HPDE6-E6E7 (cell line): ENCODE results near the gene FGF11.

ENCODE experiments used
- DNase-seq: peaks from one replicate; pipeline ENCODE4 v3.0.0; 2011; ENCODE audit warnings: missing footprints; ENCODE audit errors: extremely low spot score

Gene FGF11

GRCh38 chr17:7408252-7408727 lies 31.0 kb upstream of the FGF11 start:
- DNase-seq = no peak

GRCh38 chr17:7408863-7409262 lies 30.4 kb upstream of the FGF11 start:
- DNase-seq = no peak

GRCh38 chr17:7409716-7410115 lies 29.6 kb upstream of the FGF11 start:
- no peak for DNase-seq

GRCh38 chr17:7410634-7411426 lies 28.5 kb upstream of the FGF11 start:
- DNase-seq = no peak

- no peak for DNase-seq
Measured at GRCh38 chr17:7411427-7411750, 27.9 kb upstream of the FGF11 start.

- no peak for DNase-seq
Measured at GRCh38 chr17:7413346-7413985, 25.8 kb upstream of the FGF11 start.

GRCh38 chr17:7414837-7415236 lies 24.5 kb upstream of the FGF11 start:
- no peak for DNase-seq

GRCh38 chr17:7415784-7416183 lies 23.5 kb upstream of the FGF11 start:
- no peak for DNase-seq

- DNase-seq = no peak
Measured at GRCh38 chr17:7416323-7416722, 23.0 kb upstream of the FGF11 start.

GRCh38 chr17:7417056-7417655 lies 22.2 kb upstream of the FGF11 start:
- no peak for DNase-seq

GRCh38 chr17:7418472-7419152 lies 20.7 kb upstream of the FGF11 start:
- DNase-seq = no peak

- DNase-seq = no peak
Measured at GRCh38 chr17:7419819-7420610, 19.3 kb upstream of the FGF11 start, which contains the start of gene SPEM1. Gene SPEM1, plus strand, starts transcription at chr17:7420324. Its CDS starts 61 bp downstream, at chr17:7420385.

- no peak for DNase-seq
Measured at GRCh38 chr17:7421186-7421585, 18.1 kb upstream of the FGF11 start.

GRCh38 chr17:7423679-7424078 lies 15.6 kb upstream of the FGF11 start:
- no peak for DNase-seq

GRCh38 chr17:7425316-7425715 lies 14.0 kb upstream of the FGF11 start, which contains the start of gene SPEM2:
Gene SPEM2, plus strand, starts transcription at chr17:7425616. Its CDS starts 73 bp downstream, at chr17:7425689.
- no peak for DNase-seq

- DNase-seq = no peak
Measured at GRCh38 chr17:7425756-7426155, 13.6 kb upstream of the FGF11 start.

GRCh38 chr17:7426203-7426863 lies 13.0 kb upstream of the FGF11 start:
- no peak for DNase-seq

- DNase-seq = no peak
Measured at GRCh38 chr17:7426896-7427489, 12.3 kb upstream of the FGF11 start.

- DNase-seq = no peak
Measured at GRCh38 chr17:7427549-7427948, 11.8 kb upstream of the FGF11 start.

- no peak for DNase-seq
Measured at GRCh38 chr17:7428557-7428956, 10.8 kb upstream of the FGF11 start, which contains the start of gene SPEM3. Gene SPEM3, plus strand, starts transcription at chr17:7428857. Its CDS starts 46 bp downstream, at chr17:7428903.
